ENCODE results near the gene KDM1A.

KDM1A gene

DNA sequence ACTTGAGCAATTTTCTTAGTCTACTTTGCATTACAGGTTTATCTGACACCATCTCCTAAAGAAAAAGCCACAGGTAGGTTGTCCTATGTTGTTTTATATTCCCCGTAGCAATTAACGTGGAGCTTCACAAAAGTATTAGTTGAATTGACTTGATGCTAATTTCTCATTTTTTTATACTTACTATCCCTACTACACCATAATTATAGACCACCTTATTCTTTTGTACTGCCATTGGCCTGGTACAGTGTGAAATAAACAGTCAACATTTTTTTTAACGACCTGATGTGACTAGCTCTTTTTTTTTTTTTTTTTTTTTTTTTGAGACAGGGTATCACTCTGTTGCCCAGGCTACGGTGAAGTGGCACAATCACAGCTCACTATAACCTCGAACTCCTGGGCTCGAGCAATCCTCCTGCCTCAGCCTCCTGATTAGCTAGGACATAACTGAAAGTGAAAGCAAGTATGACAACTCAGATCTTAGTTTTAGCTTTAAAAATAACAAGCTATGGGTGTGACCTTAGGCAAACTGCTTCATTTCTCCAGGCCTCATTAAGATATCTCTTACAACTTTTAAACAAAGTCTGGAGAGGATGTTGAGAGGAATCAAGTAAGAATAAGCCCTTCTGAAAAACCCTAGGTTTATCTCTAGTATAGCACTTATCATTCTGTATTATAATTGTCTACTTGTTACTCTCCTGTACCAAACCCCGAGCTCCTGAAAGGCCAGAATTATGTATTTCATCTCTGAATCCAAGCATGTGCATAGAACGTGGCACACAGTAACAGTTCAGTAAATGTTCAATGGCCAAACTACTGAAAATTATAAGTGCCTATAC lies 99.9 kb downstream of the KDM1A start:
- DNase-seq (ENCODE audit: low read depth) = no peak
- H3K4me3 ChIP-seq (ENCODE audit: low read depth, low read length) = no peak overlapping the region
- TF ChIP-seq, protein P1, sequence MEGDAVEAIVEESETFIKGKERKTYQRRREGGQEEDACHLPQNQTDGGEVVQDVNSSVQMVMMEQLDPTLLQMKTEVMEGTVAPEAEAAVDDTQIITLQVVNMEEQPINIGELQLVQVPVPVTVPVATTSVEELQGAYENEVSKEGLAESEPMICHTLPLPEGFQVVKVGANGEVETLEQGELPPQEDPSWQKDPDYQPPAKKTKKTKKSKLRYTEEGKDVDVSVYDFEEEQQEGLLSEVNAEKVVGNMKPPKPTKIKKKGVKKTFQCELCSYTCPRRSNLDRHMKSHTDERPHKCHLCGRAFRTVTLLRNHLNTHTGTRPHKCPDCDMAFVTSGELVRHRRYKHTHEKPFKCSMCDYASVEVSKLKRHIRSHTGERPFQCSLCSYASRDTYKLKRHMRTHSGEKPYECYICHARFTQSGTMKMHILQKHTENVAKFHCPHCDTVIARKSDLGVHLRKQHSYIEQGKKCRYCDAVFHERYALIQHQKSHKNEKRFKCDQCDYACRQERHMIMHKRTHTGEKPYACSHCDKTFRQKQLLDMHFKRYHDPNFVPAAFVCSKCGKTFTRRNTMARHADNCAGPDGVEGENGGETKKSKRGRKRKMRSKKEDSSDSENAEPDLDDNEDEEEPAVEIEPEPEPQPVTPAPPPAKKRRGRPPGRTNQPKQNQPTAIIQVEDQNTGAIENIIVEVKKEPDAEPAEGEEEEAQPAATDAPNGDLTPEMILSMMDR (IDR thresholded peaks at IDR 0.05; ENCODE audit: low read depth, low read length, missing control alignments) = no peak

DNA sequence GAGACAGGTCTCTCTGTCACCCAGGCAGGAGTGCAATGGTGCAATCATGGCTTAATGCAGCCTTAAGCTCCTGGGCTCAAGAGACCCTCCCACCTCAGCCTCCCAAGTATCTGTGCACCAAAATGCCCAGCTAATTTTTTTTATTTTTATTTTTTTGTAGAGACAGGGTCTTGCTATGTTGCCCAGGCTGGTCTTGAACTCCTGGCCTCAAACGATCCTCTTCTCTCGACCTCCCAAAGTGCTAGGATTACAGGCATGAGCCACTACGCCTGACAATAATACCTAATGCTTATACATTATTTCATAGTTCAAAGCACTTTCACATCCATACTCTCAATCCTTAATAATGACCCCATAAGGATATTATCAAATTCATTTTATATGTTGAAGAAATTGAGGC lies 101.1 kb downstream of the KDM1A start:
- no peak overlapping the region for H3K4me3 ChIP-seq (ENCODE audit: low read depth, low read length)
- DNase-seq (ENCODE audit: low read depth) = no peak
- TF ChIP-seq, protein P1 (IDR thresholded peaks at IDR 0.05; ENCODE audit: low read depth, low read length, missing control alignments) = no peak

DNA sequence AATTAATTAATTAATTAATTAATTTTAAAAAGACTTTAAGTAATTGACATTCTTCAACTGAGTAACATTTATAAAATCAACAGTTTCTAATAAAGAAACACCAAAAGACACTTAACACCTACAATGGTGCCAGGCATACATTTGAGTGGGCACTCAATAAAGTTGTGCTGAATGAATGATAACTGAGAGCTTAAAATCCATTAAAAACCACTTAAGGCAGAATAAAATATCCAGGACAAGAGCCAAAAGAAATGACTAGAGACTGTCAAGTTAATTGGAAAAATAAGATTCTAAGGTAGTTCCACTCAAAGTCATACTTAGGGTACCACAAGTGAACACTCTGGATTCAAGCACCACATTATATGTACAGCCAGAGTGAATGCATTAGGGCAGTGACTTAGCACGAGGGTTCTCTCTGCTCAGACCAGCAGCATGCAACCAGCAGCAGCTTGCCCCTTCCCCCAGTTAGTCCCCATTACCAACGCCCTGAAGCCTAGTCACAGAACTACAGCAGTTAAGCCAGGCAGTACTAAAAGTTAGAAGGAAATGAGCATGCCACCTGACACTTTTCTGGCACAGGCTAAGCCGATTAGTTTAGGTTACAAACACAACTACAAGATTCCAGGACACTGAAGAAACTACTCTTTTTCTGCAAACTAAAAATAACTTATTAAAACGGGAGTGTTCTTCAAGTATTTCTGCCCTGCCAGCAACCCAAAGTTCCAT lies 102.9 kb downstream of the KDM1A start:
- TF ChIP-seq, protein P1 (IDR thresholded peaks at IDR 0.05; ENCODE audit: low read depth, low read length, missing control alignments) = no peak
- no peak for DNase-seq (ENCODE audit: low read depth)
- no peak overlapping the region for H3K4me3 ChIP-seq (ENCODE audit: low read depth, low read length)

DNA sequence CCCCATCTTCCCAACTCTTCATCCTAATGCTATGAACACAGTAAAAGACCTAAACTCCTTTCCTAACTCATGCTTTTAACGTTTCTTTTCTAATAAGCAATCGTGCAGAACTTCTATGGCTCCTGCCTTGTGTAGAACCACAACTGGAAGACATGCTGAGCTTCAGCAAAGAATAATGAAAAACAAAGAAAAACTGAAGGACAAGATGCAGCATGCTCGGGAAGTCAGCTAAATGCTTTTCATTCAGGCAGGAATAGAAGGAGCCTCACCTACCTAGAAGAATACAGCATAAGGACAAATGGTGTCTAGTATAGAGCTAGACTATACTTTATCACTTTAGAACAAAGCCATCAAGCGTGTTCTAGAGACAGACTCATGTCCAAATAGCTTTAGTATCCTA lies 103.5 kb downstream of the KDM1A start:
- TF ChIP-seq, protein P1 (IDR thresholded peaks at IDR 0.05; ENCODE audit: low read depth, low read length, missing control alignments) = no peak
- DNase-seq (ENCODE audit: low read depth) = no peak
- no peak overlapping the region for H3K4me3 ChIP-seq (ENCODE audit: low read depth, low read length)

DNA sequence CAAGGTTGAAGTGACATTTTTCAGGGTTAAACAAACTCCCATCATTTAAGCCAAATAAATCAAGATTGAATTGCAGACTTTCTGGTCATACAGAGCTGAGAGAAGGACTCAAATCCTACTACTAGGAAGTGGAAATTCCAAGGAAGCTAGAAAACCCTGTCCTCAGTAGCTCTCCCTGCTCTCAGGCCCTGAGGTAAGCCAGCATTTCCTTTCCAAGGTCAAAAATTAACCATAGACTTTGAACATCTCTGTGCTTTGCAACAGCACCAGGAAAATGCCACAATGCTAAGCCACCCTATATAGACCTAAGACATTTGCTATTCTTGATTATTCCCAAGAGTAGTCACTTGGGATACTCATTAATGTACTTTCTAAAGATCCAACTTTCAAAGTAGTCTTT lies 104.3 kb downstream of the KDM1A start:
- no peak for DNase-seq (ENCODE audit: low read depth)
- H3K4me3 ChIP-seq (ENCODE audit: low read depth, low read length) = no peak overlapping the region
- TF ChIP-seq, protein P1 (IDR thresholded peaks at IDR 0.05; ENCODE audit: low read depth, low read length, missing control alignments) = no peak

DNA sequence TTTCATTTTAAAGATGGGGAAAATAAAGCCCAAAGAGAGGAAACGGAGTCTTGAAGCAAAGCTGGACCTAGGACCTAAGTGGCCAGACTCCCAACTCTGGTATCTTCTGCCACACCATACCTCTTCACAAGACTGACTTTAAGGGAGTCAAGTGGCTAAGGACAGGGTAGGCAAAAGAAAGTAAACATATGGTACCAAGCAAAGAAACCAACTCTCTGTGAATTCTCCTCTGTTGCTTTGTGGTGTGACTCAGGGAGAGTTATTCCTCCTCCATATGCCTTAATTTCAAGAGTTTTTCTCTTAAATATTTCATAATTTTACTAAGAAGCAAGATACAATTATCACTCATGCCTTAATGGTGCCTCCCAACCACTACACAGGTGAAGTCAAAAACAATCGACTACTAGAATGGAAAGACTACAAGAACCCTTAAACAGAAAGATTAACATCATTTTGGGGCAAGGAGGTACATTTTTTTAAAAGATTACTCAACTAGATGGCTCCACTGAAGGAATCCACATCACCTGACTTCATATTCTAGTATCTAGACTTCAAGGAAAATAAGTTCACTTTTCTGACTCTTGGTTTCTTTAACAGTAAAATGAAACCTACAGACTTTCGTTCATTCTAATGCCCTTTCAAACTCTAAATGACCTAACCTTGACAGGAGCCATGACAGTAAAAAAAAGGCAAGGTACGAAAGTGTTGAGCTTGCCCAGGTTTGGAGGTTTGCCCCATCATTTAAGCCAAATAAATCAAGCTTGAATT lies 105.2 kb downstream of the KDM1A start:
- DNase-seq (ENCODE audit: low read depth) = peak; percentile 22
- H3K4me3 ChIP-seq (ENCODE audit: low read depth, low read length) = no peak overlapping the region
- TF ChIP-seq, protein P1 (IDR thresholded peaks at IDR 0.05; ENCODE audit: low read depth, low read length, missing control alignments) = no peak

Measured in GM12864 (cell line).